A673 (cell line): Measurements from ENCODE around the gene TMEM179. TPM values are rescaled to one million over a fixed set of nuclear protein-coding genes. Genes with fewer than 3 reads are reported as not detected.

Experiments used
- BruUV-seq: library from RNA; stranded (reverse); fragments of 400-500 nt; replicated peaks from 2 replicates; lab custom pipeline; 2021; lab: Mats Ljungman, UMichigan
- CTCF ChIA-PET: fragments of 300-600 bp; sonication (Branson Sonifier 250); formaldehyde crosslinking; loops from one replicate; lab custom pipeline; 2022; ENCODE audit warnings: antibody characterized with exemption; lab: Charles Lee
- POLR2A ChIA-PET: fragments of 300-600 bp; sonication (Branson Sonifier 250); formaldehyde crosslinking; loops from one replicate; lab custom pipeline; 2022; ENCODE audit warnings: antibody characterized with exemption; ENCODE audit not compliant: low non-redundant PET; lab: Charles Lee
- DNase-seq: peaks from one replicate; pipeline ENCODE4 v3.0.0-alpha.2; 2015; ENCODE audit warnings: low spot score
- H3K27ac ChIP-seq: fragments of 200-600 bp; sonication (generic); 2 replicates; pipeline ENCODE4 v1.5.1; 2016; ENCODE audit warnings: mixed run types, low read depth, mild to moderate bottlenecking, mixed read lengths, antibody characterized with exemption, low read length; ENCODE audit not compliant: poor library complexity, severe bottlenecking
- H3K27me3 ChIP-seq: fragments of 200-600 bp; sonication (generic); replicated peaks from 2 replicates; pipeline ENCODE4 v1.6.1; 2017; ENCODE audit warnings: mixed run types, low read depth, mild to moderate bottlenecking, mixed read lengths, antibody characterized with exemption, low read length; ENCODE audit not compliant: insufficient read depth, poor library complexity
- H3K36me3 ChIP-seq: fragments of 200-600 bp; sonication (generic); 2 replicates; pipeline ENCODE4 v1.6.1; 2016; ENCODE audit warnings: mixed run types, mild to moderate bottlenecking, mixed read lengths, antibody characterized with exemption, low read length; ENCODE audit not compliant: insufficient read depth, poor library complexity, severe bottlenecking
- H3K4me1 ChIP-seq: fragments of 200-600 bp; sonication (generic); 2 replicates; pipeline ENCODE4 v1.6.1; 2017; ENCODE audit warnings: mixed run types, mild to moderate bottlenecking, mixed read lengths, antibody characterized with exemption, low read length; ENCODE audit not compliant: insufficient read depth, poor library complexity, severe bottlenecking
- H3K4me3 ChIP-seq: fragments of 200-600 bp; sonication (generic); 2 replicates; pipeline ENCODE4 v1.5.1; 2016; ENCODE audit warnings: low read depth, mixed run types, mild to moderate bottlenecking, mixed read lengths, low read length; ENCODE audit not compliant: poor library complexity, severe bottlenecking
- H3K9me3 ChIP-seq: fragments of 200-600 bp; sonication (generic); 2 replicates; pipeline ENCODE4 v1.6.1; 2016; ENCODE audit warnings: mixed run types, low read depth, mild to moderate bottlenecking, mixed read lengths, antibody characterized with exemption, low read length; ENCODE audit not compliant: poor library complexity, severe bottlenecking
- CTCF ChIP-seq: fragments of 300-800, 200-600 bp; sonication (generic); conservative IDR thresholded peaks from 2 replicates; pipeline ENCODE4 v1.5.1; 2017; ENCODE audit warnings: low read depth, mild to moderate bottlenecking, antibody characterized with exemption, low read length, moderate library complexity, mixed read lengths
- EZH2 ChIP-seq: fragments of 200-600 bp; sonication (generic); IDR thresholded peaks from 2 replicates; pipeline ENCODE4 v1.6.1; 2017; ENCODE audit warnings: borderline replicate concordance, low read depth, mild to moderate bottlenecking, mixed read lengths, antibody characterized with exemption, low read length; ENCODE audit not compliant: poor library complexity, severe bottlenecking
- intact Hi-C: fragments of 100-400 bp; cut with micrococcal nuclease; formaldehyde crosslinking; loops from one replicate; pipeline ENCODE4 v1.10.0; 2022; ENCODE audit not compliant: unreplicated experiment
- total RNA-seq: library from RNA; stranded (reverse); gene quantifications from 2 replicates; pipeline ENCODE4 v1.2.3, GENCODE V29; 2021

Gene TMEM179
- total RNA-seq, 1 experiment from 2014 or later: 0.58 TPM

- Histone ChIP-seq H3K27me3 (peaks cover 7% of the 10 kb centered on the region), H3K27ac (no peak overlapping the region), H3K9me3 (no peaks in the 10 kb centered on the region), H3K4me3 (no peak overlapping the region), H3K4me1 (no peaks in the 10 kb centered on the region), H3K36me3 (no peaks in the 10 kb centered on the region)
- no TSS peak for BruUV-seq
- ChIA-PET CTCF (interaction anchor here (0.6 to 1.6 kb wide), 5 partner anchors 10 to 486 kb away, joined by 3 to 16 read pairs (median 4); no protein-coding TSS in a partner anchor), POLR2A (no interaction called here)
- DNase-seq: peak; percentile 56
- intact Hi-C loops: loop anchor here (5.0 kb wide), 2 partner anchors 427 to 487 kb away; partner anchors contain the start of gene KIF26A
- TF ChIP-seq EZH2: no peak
- peak; percentile 74 for TF ChIP-seq CTCF
These were observed 40.6 kb downstream of the TMEM179 start for GRCh38 chr14:104563742-104564615.

- POLR2A ChIA-PET: no interaction called here
- no peaks in the 10 kb centered on the region for H3K36me3 ChIP-seq
- no peaks in the 10 kb centered on the region for H3K9me3 ChIP-seq
- TF ChIP-seq CTCF (no peak), EZH2 (no peak)
- no peaks in the 10 kb centered on the region for H3K4me1 ChIP-seq
- H3K27me3 ChIP-seq: peaks cover 5% of the 10 kb centered on the region
- DNase-seq: no peak
- BruUV-seq: no TSS peak
- intact Hi-C loops: loop anchor here (5.0 kb wide), 2 partner anchors 426 to 486 kb away; partner anchors contain the start of gene KIF26A
- H3K27ac ChIP-seq: no peak overlapping the region
- no peak overlapping the region for H3K4me3 ChIP-seq
- CTCF ChIA-PET: interaction anchor here (1.6 kb wide), 1 partner anchor 485 kb away, joined by 16 read pairs; no protein-coding TSS in a partner anchor
These were observed 41.3 kb downstream of the TMEM179 start for GRCh38 chr14:104563191-104563741.

- no peak for DNase-seq
- no peaks in the 10 kb centered on the region for H3K4me1 ChIP-seq
- no peaks in the 10 kb centered on the region for H3K9me3 ChIP-seq
- no peak for TF ChIP-seq EZH2
- no peak for TF ChIP-seq CTCF
- H3K27me3 ChIP-seq: peaks cover 5% of the 10 kb centered on the region
- CTCF ChIA-PET: no interaction called here
- H3K36me3 ChIP-seq: no peaks in the 10 kb centered on the region
- no peak overlapping the region for H3K27ac ChIP-seq
- POLR2A ChIA-PET: no interaction called here
- intact Hi-C loops: loop anchor here (5.0 kb wide), 2 partner anchors 425 to 485 kb away; partner anchors contain the start of gene KIF26A
- BruUV-seq: no TSS peak
- H3K4me3 ChIP-seq: no peak overlapping the region
These were observed 42.0 kb downstream of the TMEM179 start for GRCh38 chr14:104562606-104563005.
